OCI-LY3 (cell line): ENCODE results near the gene EDAR.

Experiments used
- CTCF ChIP-seq: fragments of 200-600, 300-600 bp; sonication (generic); IDR thresholded peaks from 2 replicates; pipeline ENCODE4 v1.5.1; 2014; ENCODE audit warnings: antibody characterized with exemption, low read length, low read depth
- EZH2phosphoT487 ChIP-seq: fragments of 200-600 bp; shearing (Covaris generic); IDR thresholded peaks from 2 replicates; pipeline ENCODE4 v1.6.1; 2018; ENCODE audit warnings: antibody characterized with exemption, mixed run types, low read depth

DNA sequence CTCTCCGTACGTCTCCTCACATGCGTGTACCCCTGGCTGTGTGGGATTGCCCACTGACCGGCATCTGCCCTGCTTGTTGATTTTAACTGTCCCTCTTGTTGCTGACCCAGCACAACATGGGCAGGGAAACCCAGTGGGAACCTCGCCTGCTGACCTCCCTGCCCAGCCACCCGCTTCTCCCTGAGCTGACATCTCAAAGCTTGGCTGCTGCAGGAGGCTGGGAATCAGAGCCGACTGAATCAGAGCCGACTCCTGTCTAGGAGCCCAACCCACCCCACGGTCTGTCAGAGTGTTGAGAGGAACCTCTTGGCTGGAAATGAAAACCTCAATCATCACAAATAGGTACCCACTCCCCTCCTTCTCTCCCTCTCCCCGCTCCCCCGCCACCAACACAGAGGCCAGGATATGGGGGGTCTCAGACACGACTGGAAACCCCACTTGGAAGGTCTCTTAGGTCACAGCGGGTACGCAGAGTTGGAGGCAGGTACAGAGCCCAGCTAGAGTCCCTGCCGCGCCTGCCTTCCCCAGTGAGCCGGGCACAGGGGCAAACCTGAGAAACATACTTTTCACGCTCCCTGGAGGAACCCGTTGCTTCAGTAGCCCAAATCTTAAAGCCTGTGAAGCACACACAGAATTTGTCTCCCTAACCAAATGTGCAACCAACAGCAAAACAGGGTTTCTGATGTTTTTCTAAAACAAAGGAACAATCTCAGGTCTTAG lies 784 bp downstream of the EDAR start:
- no peak for TF ChIP-seq CTCF
- TF ChIP-seq EZH2phosphoT487 = no peak
